ENCODE data around the gene COX8A.

DNA sequence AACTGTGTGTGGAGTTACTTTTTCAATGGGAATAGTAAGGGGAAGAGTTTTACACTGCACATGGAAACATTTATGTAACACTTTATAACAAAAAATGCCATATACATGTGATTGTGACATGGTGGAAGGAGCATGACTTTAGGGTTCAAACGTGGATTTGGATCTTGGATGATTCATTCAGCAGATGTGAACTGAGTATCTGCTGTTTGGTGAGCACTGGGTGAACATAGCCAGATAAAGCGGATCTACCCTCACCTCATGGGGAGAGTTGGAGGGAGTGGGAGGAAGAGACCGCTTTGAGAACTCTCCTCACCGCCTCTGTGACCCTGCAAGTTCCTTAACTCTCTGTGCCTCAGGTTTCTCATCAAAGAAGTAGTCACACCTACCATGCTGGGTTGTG, 32.5 kb upstream of the COX8A start:
- TF ChIP-seq, protein P1, sequence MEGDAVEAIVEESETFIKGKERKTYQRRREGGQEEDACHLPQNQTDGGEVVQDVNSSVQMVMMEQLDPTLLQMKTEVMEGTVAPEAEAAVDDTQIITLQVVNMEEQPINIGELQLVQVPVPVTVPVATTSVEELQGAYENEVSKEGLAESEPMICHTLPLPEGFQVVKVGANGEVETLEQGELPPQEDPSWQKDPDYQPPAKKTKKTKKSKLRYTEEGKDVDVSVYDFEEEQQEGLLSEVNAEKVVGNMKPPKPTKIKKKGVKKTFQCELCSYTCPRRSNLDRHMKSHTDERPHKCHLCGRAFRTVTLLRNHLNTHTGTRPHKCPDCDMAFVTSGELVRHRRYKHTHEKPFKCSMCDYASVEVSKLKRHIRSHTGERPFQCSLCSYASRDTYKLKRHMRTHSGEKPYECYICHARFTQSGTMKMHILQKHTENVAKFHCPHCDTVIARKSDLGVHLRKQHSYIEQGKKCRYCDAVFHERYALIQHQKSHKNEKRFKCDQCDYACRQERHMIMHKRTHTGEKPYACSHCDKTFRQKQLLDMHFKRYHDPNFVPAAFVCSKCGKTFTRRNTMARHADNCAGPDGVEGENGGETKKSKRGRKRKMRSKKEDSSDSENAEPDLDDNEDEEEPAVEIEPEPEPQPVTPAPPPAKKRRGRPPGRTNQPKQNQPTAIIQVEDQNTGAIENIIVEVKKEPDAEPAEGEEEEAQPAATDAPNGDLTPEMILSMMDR (IDR thresholded peaks at IDR 0.05), result no peak
- no peak for TF ChIP-seq EP300 (IDR thresholded peaks at IDR 0.05)
- TF ChIP-seq POLR2A (IDR thresholded peaks at IDR 0.05), result no peak
- no peak for TF ChIP-seq POLR2AphosphoS5 (IDR thresholded peaks at IDR 0.05)

All from sigmoid colon (tissue), 4 donors.